Endodermal cell (in vitro differentiated cells): ENCODE data around the gene CEBPB. TPM values are rescaled to one million over a fixed set of nuclear protein-coding genes. Genes with fewer than 3 reads are reported as not detected.

ENCODE experiments used
- DNase-seq: peaks from one replicate; pipeline ENCODE4 v3.0.0-alpha.2; 2017
- H3K27ac ChIP-seq: 2 replicates; pipeline ENCODE4 v1.5.1; 2013; ENCODE audit warnings: mild to moderate bottlenecking, low read depth, low read length, moderate library complexity
- H3K27me3 ChIP-seq: 2 replicates; pipeline ENCODE4 v1.6.1; 2013; ENCODE audit warnings: mild to moderate bottlenecking, low read length, moderate library complexity; ENCODE audit not compliant: insufficient read depth, control insufficient read depth, poor library complexity, severe bottlenecking
- H3K36me3 ChIP-seq: 2 replicates; pipeline ENCODE4 v1.7.0; 2013; ENCODE audit warnings: mild to moderate bottlenecking, low read length, moderate library complexity; ENCODE audit not compliant: control insufficient read depth, insufficient read depth
- H3K4me1 ChIP-seq: one replicate; pipeline ENCODE4 v1.7.0; 2013; ENCODE audit warnings: low read length; ENCODE audit not compliant: control insufficient read depth, insufficient read depth
- H3K4me3 ChIP-seq: 2 replicates; pipeline ENCODE4 v1.5.1; 2013; ENCODE audit warnings: mild to moderate bottlenecking, low read length, moderate library complexity
- H3K9ac ChIP-seq: 2 replicates; pipeline ENCODE4 v1.6.1; 2013; ENCODE audit warnings: mild to moderate bottlenecking, low read length, moderate library complexity; ENCODE audit not compliant: poor library complexity, severe bottlenecking; ENCODE audit errors: extremely low read depth
- H3K9me3 ChIP-seq: 2 replicates; pipeline ENCODE4 v1.6.1; 2013; ENCODE audit warnings: mild to moderate bottlenecking, low read length, moderate library complexity; ENCODE audit not compliant: control insufficient read depth
- H3K27ac Mint-ChIP-seq: 2 replicates; pipeline ENCODE4 v1.8.0; 2020; ENCODE audit warnings: mixed read lengths
- H3K27me3 Mint-ChIP-seq: 2 replicates; pipeline ENCODE4 v1.8.0; 2021; ENCODE audit warnings: mild to moderate bottlenecking, mixed read lengths; ENCODE audit not compliant: insufficient read depth
- H3K36me3 Mint-ChIP-seq: 2 replicates; pipeline ENCODE4 v1.8.0; 2020; ENCODE audit warnings: low read depth, mixed read lengths
- H3K4me1 Mint-ChIP-seq: 2 replicates; pipeline ENCODE4 v1.8.0; 2020; ENCODE audit warnings: mixed read lengths
- H3K4me3 Mint-ChIP-seq: 2 replicates; pipeline ENCODE4 v1.8.0; 2020; ENCODE audit warnings: mild to moderate bottlenecking, moderate library complexity, mixed read lengths
- H3K9me3 Mint-ChIP-seq: 2 replicates; pipeline ENCODE4 v1.8.0; 2020; ENCODE audit warnings: mild to moderate bottlenecking, mixed read lengths
- WGBS, 2 experiments: methylation state at CpG; one replicate each; pipeline versions ENCODE4 v1.1.5 to v1.1.7; 2013; ENCODE audit warnings: missing lambda C conversion rate in 2 of 2, mixed read lengths in 1 of 2; ENCODE audit not compliant: insufficient coverage in 1 of 2, insufficient read length in 1 of 2; 5-methylcytosine and 5-hydroxymethylcytosine counted together
- total RNA-seq, 2 donors: library from RNA; stranded (reverse); fragmentation: NEBNext Ultra II Directional in 1 of 2; extraction: Animal tissue kit (Norgen Biotek cat#: 25700) in 1 of 2; gene quantifications; 2 replicates in 1 of 2; 3 replicates in 1 of 2; pipeline ENCODE4 v1.2.1, GENCODE V29; 2021
- TF ChIP-seq, protein P1 (sequence below): fragments of 200-600 bp; sonication (generic); conservative IDR thresholded peaks from 2 replicates; pipeline ENCODE4 v1.5.0; 2021; ENCODE audit warnings: antibody characterized with exemption, mild to moderate bottlenecking

The CEBPB gene
- total RNA-seq, 2 donors from 2014 or later = 14.9 to 15.1 TPM

DNA sequence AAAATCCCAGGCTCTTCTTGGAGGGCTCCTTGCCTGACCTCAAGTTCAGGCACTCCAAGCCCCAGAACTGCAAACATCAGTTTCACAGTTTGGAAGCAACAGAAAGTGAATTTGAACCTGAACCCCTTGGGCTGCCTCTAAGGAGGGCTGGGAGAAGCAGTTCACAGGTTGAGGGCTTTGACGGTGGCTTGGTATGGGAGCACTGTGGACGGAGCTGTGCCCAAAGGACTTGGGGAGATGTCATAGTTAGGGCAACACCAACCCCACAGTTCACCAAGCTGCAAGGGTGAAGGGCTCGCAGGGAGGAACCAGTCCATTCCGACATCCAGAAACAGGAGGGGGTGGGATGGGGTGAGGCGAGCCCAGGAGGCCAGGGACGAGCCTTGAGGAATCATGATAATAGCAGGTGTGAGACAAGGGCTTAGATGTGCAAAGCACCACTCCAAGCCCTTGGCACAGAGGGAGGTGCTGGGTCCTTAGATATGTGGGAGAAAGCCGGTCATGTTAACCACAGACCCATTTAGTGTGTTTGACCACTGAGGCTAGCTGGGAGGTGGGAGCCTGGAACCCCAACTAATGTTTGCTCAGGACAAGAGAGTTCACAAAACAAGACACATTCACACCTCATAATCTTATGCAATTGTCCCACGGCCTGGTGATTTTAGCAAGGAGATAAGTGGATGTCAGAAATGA lies 4.3 kb downstream of the CEBPB start:
- Mint-ChIP-seq H3K27me3 (peaks cover 3% of the 10 kb centered on the region), H3K4me3 (no peak overlapping the region), H3K36me3 (peaks cover 3% of the 10 kb centered on the region), H3K9me3 (peaks cover 9% of the 10 kb centered on the region), H3K27ac (peak overlapping the region; percentile 50), H3K4me1 (peaks cover 47% of the 10 kb centered on the region)
- Histone ChIP-seq H3K9ac (no peak overlapping the region), H3K4me3 (no peak overlapping the region), H3K27ac (no peak overlapping the region), H3K36me3 (no peaks in the 10 kb centered on the region), H3K4me1 (peaks cover 27% of the 10 kb centered on the region), H3K9me3 (peaks cover 4% of the 10 kb centered on the region), H3K27me3 (no peaks in the 10 kb centered on the region)
- TF ChIP-seq, protein P1, sequence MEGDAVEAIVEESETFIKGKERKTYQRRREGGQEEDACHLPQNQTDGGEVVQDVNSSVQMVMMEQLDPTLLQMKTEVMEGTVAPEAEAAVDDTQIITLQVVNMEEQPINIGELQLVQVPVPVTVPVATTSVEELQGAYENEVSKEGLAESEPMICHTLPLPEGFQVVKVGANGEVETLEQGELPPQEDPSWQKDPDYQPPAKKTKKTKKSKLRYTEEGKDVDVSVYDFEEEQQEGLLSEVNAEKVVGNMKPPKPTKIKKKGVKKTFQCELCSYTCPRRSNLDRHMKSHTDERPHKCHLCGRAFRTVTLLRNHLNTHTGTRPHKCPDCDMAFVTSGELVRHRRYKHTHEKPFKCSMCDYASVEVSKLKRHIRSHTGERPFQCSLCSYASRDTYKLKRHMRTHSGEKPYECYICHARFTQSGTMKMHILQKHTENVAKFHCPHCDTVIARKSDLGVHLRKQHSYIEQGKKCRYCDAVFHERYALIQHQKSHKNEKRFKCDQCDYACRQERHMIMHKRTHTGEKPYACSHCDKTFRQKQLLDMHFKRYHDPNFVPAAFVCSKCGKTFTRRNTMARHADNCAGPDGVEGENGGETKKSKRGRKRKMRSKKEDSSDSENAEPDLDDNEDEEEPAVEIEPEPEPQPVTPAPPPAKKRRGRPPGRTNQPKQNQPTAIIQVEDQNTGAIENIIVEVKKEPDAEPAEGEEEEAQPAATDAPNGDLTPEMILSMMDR = no peak
- 66 to 68% methylated on average over 4 to 8 of the region's 8 CpGs for WGBS, 2 experiments
- DNase-seq = peak; percentile 75

DNA sequence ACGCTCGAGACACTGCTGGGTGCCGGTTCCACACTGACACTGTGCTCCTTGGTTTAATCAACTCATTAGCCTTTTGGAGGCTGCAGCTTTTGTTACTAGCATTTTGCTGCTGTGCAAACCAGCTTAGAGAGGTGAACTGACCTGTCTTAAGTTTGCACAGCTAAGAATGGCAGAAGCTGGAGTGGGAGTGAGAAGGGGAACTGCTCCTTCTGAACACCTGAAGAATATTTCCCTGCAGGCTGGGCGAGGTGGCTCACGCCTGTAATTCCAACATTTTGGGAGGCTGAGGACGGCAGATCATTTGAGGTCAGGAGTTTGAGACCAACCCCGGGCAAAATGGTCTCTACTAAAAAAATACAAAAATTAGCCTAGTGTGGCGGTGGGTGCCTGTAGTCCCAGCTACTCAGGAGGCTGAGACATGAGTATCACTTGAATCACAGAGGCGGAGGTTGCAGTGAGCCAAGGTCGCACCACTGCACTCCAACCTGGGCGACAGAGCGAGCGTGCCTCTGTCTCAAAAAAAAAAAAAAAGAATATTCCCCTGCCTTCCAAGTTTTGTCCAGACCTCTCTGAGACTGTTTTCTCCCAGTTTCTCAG lies 5.0 kb downstream of the CEBPB start:
- peaks cover 27% of the 10 kb centered on the region for H3K4me1 ChIP-seq
- peak; percentile 53 for DNase-seq
- H3K4me3 ChIP-seq = no peak overlapping the region
- H3K36me3 Mint-ChIP-seq = peaks cover 3% of the 10 kb centered on the region
- H3K36me3 ChIP-seq = no peaks in the 10 kb centered on the region
- H3K4me3 Mint-ChIP-seq = no peak overlapping the region
- H3K9me3 Mint-ChIP-seq = peaks cover 10% of the 10 kb centered on the region
- TF ChIP-seq, protein P1 = no peak
- H3K27ac ChIP-seq = no peak overlapping the region
- peaks cover 4% of the 10 kb centered on the region for H3K9me3 ChIP-seq
- WGBS, 2 experiments = 83 to 84% methylated on average over 13 of the region's 13 CpGs
- no peaks in the 10 kb centered on the region for H3K27me3 ChIP-seq
- no peak overlapping the region for H3K9ac ChIP-seq
- H3K27me3 Mint-ChIP-seq = peaks cover 3% of the 10 kb centered on the region
- H3K27ac Mint-ChIP-seq = peak overlapping the region; percentile 50
- H3K4me1 Mint-ChIP-seq = peaks cover 47% of the 10 kb centered on the region

DNA sequence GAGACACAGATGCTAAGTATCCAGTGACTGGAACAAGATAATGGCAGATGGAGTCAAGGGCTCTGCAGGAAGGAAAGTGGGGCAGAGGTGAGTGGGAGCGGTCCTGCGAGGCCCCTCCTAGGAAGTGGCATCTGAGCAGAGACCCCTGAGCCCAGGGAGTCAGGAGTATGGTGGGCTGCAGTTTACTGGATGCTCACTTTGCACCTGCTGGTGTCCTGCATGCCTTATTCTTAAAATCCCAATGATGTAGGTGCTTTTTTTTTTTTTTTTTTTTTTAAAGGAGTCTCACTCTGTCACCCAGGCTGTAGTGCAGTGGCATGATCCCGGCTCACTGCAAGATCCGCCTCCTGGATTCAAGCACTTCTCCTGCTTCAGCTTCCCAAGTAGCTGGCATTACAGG lies 5.6 kb downstream of the CEBPB start:
- TF ChIP-seq, protein P1 = no peak
- peaks cover 3% of the 10 kb centered on the region for H3K36me3 Mint-ChIP-seq
- H3K27me3 Mint-ChIP-seq = peaks cover 3% of the 10 kb centered on the region
- DNase-seq = no peak
- peaks cover 47% of the 10 kb centered on the region for H3K4me1 Mint-ChIP-seq
- Histone ChIP-seq H3K27ac (no peak overlapping the region), H3K4me3 (no peak overlapping the region), H3K36me3 (no peaks in the 10 kb centered on the region), H3K4me1 (peaks cover 27% of the 10 kb centered on the region), H3K27me3 (no peaks in the 10 kb centered on the region), H3K9me3 (peaks cover 4% of the 10 kb centered on the region), H3K9ac (no peak overlapping the region)
- no peak overlapping the region for H3K27ac Mint-ChIP-seq
- no peak overlapping the region for H3K4me3 Mint-ChIP-seq
- H3K9me3 Mint-ChIP-seq = peaks cover 10% of the 10 kb centered on the region
- 83 to 89% methylated on average over 4 of the region's 4 CpGs for WGBS, 2 experiments
